HG02623 (cell line): Measurements from ENCODE around the gene PCTP.
A peak's percentile ranks its signal among the peaks of the same experiment; 100 is the strongest.

Experiments
- ATAC-seq: cut with Tn5 transposase; IDR thresholded peaks from one replicate; pipeline ENCODE4 v1.9.1; 2021; ENCODE audit warnings: moderate library complexity; ENCODE audit not compliant: unreplicated experiment

The PCTP gene

DNA sequence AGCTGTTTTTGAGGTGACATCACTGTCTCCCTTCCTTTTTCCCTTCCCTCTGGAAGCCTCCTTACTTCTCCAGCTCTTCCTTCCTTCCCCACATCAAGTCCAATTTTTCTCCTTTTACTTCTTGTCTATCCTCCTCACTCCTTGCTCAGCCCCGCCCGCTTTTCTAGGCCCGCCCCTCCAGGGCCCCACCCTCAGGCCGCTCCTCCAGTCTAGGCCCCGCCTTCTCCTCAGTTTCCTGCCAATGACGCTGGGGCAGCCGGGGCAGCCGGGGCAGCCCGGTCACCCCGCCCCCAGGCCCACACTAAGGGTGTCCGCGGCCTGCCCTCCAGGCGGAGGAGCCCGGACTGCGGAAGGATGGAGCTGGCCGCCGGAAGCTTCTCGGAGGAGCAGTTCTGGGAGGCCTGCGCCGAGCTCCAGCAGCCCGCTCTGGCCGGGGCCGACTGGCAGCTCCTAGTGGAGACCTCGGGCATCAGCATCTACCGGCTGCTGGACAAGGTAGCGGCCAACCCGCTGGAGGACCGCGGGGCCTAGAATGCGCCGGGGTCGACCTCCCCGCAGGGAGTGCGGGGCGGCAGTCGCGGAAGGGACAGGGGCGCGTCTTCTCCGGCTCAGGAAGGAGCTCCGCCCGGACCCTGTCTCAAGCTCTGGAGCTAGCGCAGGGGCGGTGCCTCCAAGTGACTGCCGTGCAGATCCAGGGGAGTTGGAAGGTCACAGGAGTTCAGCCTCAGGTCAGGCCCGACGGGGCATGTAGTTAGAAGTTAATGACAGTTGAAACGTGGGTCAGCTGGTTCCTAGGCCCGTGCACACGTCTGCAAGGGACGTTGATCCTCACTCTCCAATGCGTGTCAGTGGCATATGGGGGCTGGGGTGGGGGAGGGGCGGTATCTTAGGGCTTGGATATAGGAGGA is at the start of gene PCTP:
PCTP (plus strand) TSS at position 302 of the 908 bp plus-strand sequence; CDS start at position 355, 53 bp downstream.
- peak; percentile 99 for ATAC-seq

DNA sequence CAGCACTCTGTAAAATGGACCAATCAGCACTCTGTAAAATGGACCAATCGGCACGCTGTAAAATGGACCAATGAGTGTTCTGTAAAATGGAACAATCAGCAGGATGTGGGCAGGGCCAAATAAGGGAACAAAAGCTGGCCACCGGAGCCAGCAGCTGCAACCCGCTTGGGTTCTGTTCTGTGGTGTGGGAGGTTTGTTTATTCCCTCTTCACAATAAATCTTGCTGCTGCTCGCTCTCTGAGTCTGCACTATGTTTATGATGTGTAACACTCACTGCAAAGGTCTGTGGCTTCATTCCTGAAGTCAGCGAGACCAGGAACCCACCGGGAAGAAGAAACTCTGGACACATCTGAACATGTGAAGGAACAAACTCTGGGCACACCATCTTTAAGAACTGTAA is 48.7 kb upstream of the PCTP start:
- no peak for ATAC-seq

DNA sequence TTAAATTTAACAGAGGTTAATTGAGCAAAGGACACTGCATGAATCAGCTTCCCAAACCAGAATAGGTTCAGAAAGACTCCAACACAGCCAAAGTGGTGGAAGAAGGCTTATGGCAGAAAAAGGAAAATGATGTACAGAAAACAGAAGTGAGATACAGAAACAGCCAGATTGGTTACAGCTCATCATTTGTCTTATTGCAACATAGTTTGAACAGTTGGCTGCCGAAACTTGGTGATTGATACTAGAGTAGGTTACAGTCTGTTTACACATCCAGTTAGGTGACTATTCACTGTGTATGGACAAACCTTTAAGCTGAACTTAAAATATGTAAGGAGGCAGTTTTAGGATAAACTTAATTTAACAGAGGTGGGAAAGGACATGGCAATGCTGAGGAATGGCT is 46.5 kb upstream of the PCTP start:
- ATAC-seq: no peak

DNA sequence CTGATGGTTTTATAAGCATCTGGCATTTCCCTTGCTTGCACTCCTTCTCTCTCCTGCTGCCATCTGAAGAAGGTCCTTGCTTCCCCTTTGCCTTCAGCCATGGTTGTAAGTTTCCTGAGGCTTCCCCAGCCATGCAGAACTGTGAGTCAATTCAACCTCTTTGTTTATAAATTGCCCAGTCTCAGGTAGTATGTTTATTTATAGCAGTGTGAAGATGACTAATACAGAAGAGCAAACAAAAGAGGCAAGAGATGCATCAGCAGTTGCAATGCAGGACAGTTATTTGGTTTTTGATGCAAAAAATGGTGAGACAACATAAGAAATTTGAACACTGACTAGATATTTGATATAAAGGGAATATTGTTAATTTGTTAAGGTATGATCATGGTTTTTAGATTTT is 45.0 kb upstream of the PCTP start:
- peak; percentile 48 for ATAC-seq

DNA sequence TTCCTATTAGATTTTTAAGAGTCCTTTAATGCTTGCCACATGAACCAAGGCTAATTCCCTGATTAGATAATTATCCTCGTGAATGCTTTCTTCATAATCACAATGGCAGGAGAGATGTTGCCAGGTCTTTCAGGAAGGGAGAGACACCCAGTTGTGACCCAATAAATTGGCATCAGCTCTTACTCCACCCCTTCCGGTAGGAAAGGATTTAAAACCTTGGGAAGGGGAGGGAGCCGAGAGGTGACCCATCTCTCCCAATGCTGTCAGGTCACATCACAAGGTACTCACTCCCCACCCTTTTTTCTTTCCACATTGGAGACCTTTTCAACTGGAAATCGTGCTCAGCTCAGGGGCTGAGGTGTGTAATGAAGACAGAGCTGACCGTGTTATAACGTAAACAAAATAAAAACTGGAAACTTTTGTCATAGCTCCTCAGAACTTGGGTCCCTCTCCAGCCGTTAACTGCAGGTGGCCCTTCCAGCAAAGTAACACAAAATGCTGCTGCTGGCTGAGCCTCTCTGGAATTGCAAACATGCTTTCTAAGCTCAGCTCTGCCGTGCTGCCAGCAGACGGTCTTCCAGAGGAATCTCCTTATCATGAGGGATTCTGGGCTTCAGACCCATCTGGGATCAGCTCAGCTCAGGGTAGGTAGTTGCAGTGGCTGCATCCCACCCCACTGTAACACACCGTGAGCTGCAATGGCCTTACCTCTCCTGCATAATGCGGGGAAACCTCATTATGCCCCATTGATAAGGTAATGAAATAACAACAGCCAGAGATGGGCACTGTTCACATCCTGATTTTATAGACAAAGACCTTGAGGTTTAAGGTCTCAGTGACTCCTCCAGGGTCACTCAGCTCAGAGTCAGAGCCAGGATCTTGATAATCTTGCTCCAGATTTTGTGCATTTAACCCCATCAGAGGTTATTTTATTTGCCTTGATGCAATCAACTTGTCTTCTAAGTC is 43.8 kb upstream of the PCTP start:
- ATAC-seq: no peak

DNA sequence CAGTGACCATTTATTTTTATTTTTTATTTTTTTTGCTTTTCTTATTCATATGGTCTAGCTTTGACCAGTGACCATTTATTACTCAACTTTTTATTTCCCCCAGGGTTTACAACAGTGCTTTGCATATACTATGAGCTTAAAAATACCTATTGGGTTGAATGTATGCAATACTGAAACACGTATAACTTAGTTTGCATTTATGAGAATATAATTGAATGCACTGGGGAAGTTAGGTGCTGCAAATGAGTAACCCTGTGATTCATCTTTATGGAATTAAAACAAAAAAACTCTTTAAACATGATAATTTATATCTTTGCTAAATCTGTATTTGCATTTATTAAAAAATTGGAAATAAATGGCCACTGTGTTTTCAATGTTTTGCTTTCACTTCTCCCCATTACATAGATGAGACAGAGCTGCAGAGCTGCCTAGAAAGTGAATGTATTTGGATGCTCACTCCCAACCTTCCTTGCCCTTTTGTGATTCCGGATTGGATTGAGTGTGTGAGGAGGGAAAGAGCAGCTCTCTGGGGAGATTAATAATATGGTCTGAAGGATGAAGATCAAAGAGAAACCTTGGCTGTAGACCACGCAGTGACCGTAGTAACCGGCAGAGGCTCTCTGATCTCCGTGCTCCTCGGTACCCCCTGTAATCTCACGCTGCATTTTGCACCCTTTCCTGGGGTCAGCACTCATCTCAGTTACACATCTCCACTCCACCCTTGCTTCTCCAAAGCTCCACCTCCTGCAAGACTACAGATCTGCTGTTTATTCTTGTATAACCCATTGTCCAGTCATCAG is 42.5 kb upstream of the PCTP start:
- no peak for ATAC-seq

DNA sequence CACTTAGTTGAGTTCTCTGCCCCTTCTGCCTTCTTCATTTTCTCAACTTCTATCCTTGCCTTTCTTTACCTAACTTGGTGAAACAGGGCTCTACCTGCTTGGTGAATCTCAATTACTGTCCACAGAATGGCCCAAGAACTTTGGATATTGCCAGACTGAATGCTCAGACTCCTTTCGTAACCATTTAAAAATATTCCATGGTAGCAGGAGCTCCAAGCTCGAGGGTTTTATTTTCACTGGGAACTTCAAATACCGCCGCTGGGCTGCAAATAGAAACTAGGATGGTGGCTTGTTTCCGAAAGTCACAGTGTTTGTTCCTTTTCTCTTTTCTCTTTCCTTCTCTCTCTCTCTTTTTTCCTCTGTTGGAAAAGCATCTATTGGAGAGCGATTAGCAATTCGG is 41.4 kb upstream of the PCTP start:
- ATAC-seq: no peak

DNA sequence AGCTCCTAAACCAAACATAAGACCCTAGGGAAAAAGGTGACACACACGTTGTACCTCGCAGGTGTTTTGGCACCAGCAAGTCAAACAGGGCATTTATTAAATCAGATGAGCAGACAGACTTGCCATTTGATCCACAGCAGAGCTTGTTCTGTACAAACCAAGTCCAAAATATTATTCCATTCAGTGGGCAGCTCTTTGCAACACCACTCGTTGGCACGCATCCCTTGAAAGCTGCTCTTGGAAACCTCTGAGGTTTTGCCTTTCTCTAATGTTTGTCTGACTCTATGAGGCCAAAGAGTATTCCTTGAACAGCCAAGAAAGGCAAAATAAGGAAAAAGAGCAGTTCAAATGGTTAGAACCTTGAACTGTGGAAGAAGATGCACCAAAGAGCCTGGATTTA is 40.9 kb upstream of the PCTP start:
- ATAC-seq: no peak

DNA sequence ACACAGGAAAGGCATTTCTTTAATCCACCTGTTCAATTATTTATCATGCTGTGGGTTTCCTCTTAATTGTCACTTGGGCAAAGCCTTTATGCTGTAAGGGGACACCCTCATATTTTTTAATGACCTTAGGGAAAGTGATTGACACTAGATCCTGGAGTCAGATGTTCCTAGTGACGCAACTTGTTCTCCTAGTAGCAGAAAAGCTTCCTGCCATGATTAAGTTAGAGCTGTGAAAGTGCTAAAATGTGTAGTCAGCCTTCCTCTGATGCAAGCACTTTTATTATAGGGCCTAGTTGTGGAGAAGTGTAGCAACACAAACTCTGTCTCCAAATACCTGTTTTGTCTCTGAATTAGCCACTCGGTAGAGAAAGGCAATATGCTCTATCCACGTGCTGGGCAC is 40.4 kb upstream of the PCTP start:
- no peak for ATAC-seq

DNA sequence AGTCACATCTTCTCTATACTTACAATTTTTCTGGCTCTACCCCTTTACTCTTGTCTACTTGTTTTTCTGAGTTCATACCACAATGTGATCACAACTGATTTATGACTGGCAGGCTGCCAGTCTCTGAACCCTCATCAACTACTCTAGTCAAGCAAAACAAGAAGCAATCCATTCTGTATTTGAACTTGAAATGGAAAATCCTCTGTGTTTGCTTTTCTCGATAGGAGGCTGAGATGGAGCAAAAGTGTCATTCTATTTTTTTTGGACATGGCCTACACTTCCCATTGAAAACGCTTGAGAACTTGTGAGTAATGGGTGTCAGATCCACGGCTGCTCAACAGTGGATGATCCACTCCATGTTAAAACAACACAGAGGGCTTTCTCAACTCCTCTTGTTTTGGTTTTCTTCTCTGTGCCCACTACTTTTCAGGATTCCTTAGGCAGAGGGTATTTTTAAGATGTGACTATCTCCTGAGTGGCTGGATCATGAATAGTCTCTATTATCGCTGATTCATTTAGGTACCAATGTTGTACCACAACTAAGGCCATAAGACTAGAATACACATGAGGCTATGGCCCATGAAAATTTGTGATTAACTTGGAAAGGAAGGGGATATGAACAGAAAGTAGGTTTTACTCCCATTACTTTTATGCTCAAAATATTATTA is 39.9 kb upstream of the PCTP start:
- ATAC-seq: no peak

DNA sequence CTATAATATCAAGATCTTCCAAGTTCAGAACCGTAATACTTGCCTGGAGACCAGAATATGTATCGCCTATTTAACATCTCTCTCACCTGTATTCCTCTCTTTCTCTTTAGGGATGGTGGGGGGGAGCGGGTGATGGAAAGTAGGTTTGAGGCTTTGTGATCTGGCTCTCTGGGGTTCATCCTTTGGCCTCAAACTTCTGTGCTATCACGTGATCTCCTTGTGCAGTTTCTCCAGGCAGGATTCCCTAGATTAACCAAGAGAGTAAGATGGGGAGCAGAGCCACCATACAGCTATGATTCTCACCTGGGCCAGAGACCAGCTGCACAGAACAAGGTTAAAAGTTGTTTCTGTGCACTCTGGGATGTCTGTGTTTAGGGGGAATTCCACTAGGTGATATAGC is 33.4 kb upstream of the PCTP start:
- no peak for ATAC-seq

DNA sequence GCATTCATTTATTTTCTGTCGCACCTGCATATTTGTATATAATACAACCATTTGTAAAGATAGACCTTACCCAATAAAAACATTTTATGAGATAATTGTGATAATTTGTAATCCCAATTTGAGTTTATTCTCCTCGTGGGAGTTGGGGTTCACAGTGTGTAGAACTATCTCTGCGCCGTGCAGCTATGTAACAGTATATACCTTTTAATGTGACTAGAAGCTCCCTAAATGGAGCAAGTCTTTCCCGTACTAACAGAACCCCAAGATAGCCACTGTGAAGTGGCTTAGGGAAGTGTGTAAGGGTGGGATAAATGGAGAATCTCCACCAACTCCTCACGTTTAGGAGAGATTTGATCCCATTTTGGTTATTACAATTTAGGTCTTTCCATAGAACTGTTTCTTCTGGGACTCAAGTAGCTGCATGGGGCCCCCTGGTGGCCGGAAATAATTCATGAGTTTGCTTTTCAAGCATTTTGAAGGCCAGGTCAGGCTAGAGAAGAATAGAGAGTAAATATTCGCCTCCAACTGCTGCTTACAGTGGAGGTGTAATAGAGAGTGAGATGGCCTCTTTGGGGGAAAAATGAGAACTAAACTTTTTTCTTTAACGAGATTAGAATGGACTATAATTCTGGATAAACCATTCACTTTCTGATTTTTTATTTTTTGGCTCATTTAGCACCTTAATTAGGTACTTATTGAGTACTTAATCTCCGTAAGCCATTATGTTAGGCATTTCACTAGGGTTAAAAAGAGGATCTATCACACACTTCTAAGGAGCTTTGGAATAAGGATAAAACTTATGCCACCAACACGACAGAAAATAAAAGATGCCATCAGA is 32.7 kb upstream of the PCTP start:
- no peak for ATAC-seq

DNA sequence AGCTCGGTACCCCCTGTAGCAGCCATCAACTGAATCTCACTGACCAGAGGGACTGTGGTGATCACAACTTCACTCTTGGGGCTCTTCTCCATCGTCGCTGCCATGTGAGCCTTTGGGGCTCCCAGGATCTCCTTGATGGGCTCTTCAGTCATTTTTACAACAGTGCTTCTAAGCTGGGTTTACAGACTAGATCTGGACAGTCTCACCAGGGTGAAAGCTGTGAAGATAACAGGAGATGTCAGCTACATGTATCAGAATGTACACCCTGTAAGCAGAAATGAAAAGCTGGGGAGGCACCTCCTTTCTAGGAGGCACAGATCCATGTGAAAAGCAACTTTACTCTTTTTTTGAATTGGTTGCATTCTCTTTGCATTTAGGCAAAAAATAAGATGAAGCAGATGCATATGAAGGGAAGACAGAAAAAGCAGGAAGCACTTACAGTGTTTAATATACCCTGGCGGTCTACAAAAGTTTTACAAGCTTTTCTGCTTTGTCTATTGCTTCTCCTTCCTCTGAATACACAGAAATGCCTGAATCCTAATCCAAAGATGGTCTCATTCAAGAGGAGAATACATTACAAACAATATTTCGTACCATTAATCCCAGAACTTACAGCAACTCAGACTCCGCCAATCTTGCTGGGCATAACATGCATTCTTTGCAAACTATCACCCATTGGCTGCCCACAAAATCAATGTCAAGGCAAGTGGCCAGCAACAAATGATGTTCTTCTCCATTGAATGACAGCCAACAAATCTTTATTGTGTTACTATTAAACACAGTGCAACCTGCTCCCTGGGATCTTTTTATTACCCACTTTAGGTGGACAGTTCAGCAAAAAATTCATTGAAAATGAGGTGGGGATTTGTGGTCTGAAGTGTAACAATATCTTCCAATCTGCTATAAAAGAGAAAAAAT is 29.7 kb upstream of the PCTP start:
- ATAC-seq: no peak

DNA sequence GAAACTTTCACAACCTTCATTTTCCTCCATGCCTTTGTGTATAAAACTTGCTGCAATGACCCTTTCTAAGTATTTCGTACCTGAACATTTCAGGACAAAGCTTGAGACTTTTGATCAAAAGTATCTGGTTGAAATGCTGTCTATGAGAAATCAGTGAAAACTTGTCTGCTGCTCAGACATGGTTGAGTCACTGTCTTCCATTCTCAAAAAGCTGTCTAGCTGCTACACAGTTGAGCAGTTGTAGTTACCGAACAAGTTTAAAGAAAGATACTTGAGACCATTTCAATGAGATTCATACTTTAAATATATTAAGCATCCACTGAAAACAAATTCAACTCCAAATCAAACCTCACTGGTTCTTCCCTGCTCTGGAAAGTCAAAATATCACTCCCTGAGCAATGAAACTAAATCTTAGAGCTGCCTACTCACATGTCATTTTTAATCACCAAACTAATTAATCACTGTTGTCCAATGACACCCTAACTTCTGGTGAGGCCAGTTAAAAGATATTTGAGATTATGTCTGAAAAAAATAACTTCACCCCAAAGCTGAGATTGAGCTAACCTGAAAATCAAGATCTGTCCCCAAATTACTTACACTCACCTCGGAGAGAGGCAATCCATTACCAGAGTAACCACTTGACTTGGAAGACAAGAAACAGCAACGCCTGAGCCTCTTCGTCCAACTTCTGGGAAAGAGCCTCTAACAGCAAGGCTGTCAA is 28.7 kb upstream of the PCTP start:
- ATAC-seq: no peak

DNA sequence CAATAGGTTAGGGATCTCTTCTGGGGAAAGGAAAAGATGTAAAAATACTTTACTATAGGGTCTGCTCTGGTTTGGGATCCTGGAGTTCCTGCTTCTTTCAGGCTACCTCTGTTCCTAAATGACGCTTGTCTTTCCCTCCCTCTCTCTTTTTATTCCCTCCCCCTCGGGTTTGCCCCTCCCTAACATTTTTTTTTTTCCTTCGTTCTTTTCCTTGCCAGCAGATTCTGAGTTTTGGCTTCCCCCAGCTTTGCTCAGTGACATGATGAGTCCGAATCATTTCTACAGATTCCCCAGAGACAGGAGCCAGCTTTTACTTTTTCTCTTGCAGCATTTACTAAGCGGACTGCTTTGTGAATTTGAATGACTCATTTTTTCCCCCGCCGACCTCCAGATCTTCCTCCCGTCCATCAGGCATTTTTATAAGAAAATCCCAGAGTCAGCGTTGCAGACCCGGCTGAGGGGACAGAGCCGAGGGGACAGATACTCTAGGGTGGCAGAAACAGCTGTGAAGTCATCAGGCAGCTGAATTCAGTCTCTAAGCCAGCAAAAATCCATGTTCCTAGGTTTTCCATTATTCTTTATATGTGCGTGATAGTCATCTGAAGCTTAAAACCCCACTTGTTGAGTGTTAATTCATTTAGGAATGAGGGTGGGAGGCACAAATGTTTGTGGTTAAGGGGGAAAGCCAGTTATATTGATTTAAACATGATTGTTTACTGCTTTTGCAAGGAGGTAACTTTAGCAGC is 27.9 kb upstream of the PCTP start, which contains the start of gene TMEM100:
TMEM100 (minus strand) TSS at position 123 of the 746 bp plus-strand sequence. CDS start 1,794 bp downstream, outside the sequence.
- ATAC-seq: no peak

DNA sequence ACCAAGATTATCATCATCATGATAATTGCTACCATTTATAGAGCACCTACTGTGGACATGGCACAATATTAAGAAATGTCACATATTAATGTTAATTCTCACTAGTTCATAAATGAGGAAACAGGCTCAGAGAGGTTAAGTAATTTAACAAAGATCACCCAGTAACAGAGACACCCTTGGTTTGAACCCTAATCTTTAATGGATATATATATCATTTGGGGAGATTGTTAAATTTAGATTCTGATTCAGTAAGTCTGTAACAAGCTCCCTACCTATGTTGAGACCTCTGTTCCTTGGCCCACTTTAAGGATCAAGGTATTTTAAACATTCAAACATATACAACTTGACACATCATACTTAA is 27.4 kb upstream of the PCTP start:
- ATAC-seq: no peak

DNA sequence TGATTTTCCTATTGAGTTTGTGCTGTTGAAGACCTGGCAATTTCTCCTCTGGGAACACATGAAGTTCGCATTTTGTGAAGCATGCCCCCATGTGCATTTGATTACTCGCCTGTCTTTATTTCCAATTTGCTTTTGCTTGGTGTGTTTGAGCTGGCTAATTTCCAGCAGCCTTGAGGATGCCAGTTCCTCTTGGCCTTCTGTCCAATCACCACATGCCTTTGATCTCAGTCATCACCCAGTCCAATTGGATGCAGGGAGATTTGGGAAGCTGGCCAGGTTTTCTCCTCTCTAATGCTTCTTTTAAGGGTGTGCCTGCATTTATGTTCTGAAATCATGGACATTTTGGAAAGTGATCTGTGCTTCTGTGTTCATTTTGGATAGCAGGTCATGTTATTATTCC is 24.4 kb upstream of the PCTP start:
- no peak for ATAC-seq
